ENCODE data around the gene NUP62. TPM values are rescaled to one million over a fixed set of nuclear protein-coding genes. Genes with fewer than 3 reads are reported as not detected.

NUP62 gene
- total RNA-seq, 1 donor from 2014 or later, result 73.3 TPM

Other genes with a start within 250 kb of the NUP62 start
- gene ADM5, start 239.9 kb downstream of the NUP62 start, total RNA-seq, result 1.5 and 1.8 TPM in 2 replicates
- gene CPT1C, start 238.4 kb downstream of the NUP62 start, total RNA-seq, result 18.6 and 28.4 TPM in 2 replicates
- gene TSKS, start 166.2 kb downstream of the NUP62 start, total RNA-seq, result not detected in 2 replicates
- gene AP2A1, start 162.5 kb downstream of the NUP62 start, total RNA-seq, result 146 and 147 TPM in 2 replicates
- gene FUZ, start 116.2 kb downstream of the NUP62 start, total RNA-seq, result 10.0 and 14.5 TPM in 2 replicates
- gene MED25, start 111.2 kb downstream of the NUP62 start, total RNA-seq, result 35.3 and 47.6 TPM in 2 replicates
- 88.0 and 137 TPM in 2 replicates for gene PTOV1, start 78.3 kb downstream of the NUP62 start, total RNA-seq
- 68.3 and 81.3 TPM in 2 replicates for gene PNKP, start 61.9 kb downstream of the NUP62 start, total RNA-seq
- gene AKT1S1, start 52.1 kb downstream of the NUP62 start, total RNA-seq, result 39.6 and 44.9 TPM in 2 replicates
- gene TBC1D17, start 51.8 kb downstream of the NUP62 start, total RNA-seq, result 27.3 and 35.6 TPM in 2 replicates
- 20.4 and 20.6 TPM in 2 replicates for gene IL4I1, start 32.6 kb downstream of the NUP62 start, total RNA-seq
- gene ATF5, start 299 bp downstream of the NUP62 start, total RNA-seq, result 24.4 and 30.0 TPM in 2 replicates
- gene SIGLEC11, start 31.7 kb upstream of the NUP62 start, total RNA-seq, result 0.06 TPM in 1 of 2 replicates, not detected in the other
- 26.4 and 36.6 TPM in 2 replicates for gene VRK3, start 95.9 kb upstream of the NUP62 start, total RNA-seq
- 6.3 and 9.4 TPM in 2 replicates for gene ZNF473, start 96.5 kb upstream of the NUP62 start, total RNA-seq
- not detected in 2 replicates for gene IZUMO2, start 233.8 kb upstream of the NUP62 start, total RNA-seq

Data from glomerular endothelial cell (primary cell).